Measurements from ENCODE around the gene ZNF613.

- TF ChIP-seq CTCF (IDR thresholded peaks at IDR 0.05; ENCODE audit: low read depth, low read length), result no peak
- no peak for TF ChIP-seq POLR2A (IDR thresholded peaks at IDR 0.05; ENCODE audit: extremely low read depth, insufficient read length)
- TF ChIP-seq MYC (IDR thresholded peaks at IDR 0.05; ENCODE audit: low read depth, low read length), result no peak
- TF ChIP-seq, protein P1, sequence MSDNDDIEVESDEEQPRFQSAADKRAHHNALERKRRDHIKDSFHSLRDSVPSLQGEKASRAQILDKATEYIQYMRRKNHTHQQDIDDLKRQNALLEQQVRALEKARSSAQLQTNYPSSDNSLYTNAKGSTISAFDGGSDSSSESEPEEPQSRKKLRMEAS (IDR thresholded peaks at IDR 0.05; ENCODE audit: low read depth, low read length), result no peak
Measured at GRCh38 chr19:51970718-51971117, 43.4 kb downstream of the ZNF613 start.

Measured in NB4 (cell line).